GM18907 (cell line): ENCODE data around the gene CFD.
"Not testable (repeated sequence)": the region's sequence is repeated elsewhere in the genome, so short reads cannot be mapped to it uniquely, and the experiment has no call there.

ENCODE experiments used
- ATAC-seq: cut with Tn5 transposase; IDR thresholded peaks from one replicate; pipeline ENCODE4 v1.9.1; 2021; ENCODE audit warnings: mild to moderate bottlenecking, moderate library complexity; ENCODE audit not compliant: unreplicated experiment

Gene CFD

DNA sequence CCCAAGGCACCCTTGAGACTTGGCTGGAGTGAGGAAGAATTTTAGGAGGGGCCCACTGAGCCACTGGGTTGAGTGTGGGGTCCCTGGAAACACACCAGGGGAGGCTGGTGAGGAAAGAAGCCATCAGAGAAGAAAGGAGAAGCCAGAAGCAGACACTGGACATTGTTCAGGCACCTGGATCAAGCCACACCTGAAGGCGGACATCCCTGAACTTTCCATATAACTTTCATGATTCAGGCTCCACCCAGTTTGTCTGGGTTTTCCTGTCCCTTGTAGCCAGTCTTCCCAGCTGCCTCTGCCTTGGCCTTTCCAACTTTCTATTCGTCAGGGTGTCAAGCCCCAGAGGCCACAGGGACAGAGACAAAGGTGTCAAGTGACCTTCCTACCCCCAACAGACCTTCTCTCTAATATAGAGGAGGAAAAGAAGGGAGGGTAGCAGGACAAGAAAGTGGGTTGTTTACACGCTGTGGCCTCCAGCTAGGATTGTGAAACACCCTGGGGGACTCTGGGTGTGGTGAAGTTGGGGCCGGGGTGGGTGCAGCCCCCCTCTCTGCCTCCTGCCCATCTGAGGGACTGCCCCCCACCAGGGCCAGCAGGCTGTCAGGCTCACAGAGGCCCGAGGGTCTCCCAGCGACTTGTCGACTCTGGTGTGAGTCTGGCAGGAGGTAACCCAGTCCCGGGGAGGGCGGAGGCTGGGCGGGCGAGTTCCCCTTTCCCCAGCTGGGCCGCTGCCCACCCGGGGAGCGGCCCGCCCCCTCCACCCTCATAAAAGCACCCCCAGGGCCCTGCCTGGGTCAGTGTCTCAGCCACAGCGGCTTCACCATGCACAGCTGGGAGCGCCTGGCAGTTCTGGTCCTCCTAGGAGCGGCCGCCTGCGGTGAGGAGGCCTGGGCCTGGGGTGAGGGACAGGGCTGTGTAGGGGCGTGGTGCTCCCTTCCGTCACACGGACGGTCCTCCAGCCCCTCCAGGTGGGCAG lies at the start of gene CFD:
TSS of gene CFD (plus strand) at position 797 of the 976 bp plus-strand sequence. CDS start at position 823, 26 bp downstream.
- no peak for ATAC-seq

DNA sequence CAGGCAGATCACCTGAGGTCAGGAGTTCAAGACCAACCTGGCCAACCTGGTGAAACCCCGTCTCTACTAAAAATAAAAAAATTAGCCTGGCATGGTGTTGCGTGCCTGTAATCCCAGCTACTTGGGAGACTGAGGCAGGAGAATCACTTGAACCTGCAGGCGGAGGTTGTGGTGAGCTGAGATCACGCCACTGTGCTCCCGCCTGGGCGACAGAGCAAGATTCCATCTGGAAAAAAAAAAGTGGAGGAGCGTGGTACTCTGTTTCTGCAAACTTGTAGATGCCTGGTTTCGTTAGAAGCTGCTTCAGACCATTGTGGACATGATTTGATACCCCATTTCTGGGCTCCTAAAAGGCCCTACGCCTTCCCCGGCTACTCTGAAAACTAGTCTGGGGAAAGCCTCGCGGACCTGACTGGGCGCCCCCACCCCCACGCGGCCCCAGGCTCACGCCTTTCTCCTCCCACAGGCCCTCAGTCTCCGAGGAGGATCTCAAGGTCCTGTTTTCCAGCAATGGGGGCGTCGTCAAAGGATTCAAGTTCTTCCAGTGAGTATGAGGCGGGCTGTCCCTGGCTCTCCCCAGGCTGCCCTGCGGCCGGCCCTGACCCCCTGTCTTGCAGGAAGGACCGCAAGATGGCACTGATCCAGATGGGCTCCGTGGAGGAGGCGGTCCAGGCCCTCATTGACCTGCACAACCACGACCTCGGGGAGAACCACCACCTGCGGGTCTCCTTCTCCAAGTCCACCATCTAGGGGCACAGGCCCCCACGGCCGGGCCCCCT lies 49.2 kb upstream of the CFD start:
- no peak for ATAC-seq

DNA sequence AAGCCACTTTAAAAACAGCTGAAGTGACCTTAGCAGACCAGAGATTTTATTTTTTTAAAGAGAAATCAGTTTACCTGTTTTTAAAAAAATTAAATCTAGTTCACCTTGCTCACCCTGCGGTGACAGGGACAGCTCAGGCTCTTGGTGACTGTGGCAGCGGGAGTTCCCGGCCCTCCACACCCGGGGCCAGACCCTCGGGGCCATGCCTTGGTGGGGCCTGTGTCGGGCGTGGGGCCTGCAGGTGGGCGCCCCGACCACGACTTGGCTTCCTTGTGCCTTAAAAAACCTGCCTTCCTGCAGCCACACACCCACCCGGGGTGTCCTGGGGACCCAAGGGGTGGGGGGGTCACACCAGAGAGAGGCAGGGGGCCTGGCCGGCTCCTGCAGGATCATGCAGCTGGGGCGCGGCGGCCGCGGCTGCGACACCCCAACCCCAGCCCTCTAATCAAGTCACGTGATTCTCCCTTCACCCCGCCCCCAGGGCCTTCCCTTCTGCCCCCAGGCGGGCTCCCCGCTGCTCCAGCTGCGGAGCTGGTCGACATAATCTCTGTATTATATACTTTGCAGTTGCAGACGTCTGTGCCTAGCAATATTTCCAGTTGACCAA lies 48.5 kb upstream of the CFD start:
- ATAC-seq: no peak

DNA sequence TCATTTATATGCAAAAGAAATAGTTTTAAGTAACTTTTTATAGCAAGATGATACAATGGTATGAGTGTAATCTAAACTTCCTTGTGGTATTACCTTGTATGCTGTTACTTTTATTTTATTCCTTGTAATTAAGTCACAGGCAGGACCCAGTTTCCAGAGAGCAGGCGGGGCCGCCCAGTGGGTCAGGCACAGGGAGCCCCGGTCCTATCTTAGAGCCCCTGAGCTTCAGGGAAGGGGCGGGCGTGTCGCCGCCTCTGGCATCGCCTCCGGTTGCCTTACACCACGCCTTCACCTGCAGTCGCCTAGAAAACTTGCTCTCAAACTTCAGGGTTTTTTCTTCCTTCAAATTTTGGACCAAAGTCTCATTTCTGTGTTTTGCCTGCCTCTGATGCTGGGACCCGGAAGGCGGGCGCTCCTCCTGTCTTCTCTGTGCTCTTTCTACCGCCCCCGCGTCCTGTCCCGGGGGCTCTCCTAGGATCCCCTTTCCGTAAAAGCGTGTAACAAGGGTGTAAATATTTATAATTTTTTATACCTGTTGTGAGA lies 47.9 kb upstream of the CFD start:
- ATAC-seq: no peak

DNA sequence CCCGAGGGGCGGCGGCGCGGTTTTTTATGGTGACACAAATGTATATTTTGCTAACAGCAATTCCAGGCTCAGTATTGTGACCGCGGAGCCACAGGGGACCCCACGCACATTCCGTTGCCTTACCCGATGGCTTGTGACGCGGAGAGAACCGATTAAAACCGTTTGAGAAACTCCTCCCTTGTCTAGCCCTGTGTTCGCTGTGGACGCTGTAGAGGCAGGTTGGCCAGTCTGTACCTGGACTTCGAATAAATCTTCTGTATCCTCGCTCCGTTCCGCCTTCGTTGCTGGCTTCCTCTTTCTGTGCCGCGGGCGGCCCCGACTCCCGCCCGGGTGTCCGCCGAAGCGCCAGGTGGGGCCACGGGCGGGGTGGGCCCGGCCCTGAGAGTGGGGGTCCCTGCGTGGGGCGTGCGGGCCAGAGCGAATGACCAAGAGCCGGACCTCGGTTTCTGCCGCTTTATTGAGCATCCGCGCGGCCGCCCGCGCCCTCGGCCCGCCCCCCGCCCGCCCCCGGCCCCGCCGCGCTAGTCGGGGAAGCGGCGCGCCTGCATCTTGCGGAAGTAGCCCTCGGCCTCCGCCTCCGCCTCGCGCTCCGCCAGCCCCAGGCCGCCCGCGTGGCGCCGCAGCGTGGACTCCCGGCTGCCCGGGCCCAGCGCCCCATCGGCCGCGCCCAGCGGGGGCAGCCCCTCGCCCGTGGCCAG lies 47.3 kb upstream of the CFD start:
- no peak for ATAC-seq

DNA sequence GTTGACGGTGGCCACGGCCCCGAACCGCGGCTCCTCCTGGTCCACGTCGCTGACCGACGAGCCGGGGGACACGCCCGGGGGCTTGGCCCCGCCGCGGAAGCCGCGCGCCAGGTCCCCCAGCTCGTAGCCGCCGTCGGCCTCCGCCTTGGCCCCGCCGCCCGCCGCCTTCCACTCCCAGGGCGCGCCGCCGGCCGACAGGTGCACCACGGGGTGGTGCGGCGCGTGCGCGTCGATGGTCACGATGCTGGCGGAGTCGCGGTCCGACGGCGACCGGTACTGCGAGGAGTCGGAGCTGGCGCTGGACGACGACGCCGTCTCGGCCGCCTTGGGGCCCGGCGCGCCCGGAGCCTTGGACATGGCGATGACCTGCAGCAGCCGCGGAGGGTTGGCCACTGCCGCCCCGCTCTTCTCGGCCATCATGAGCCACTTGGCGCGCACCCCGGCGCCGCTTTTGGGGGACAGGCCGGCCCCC lies 46.7 kb upstream of the CFD start:
- no peak for ATAC-seq

DNA sequence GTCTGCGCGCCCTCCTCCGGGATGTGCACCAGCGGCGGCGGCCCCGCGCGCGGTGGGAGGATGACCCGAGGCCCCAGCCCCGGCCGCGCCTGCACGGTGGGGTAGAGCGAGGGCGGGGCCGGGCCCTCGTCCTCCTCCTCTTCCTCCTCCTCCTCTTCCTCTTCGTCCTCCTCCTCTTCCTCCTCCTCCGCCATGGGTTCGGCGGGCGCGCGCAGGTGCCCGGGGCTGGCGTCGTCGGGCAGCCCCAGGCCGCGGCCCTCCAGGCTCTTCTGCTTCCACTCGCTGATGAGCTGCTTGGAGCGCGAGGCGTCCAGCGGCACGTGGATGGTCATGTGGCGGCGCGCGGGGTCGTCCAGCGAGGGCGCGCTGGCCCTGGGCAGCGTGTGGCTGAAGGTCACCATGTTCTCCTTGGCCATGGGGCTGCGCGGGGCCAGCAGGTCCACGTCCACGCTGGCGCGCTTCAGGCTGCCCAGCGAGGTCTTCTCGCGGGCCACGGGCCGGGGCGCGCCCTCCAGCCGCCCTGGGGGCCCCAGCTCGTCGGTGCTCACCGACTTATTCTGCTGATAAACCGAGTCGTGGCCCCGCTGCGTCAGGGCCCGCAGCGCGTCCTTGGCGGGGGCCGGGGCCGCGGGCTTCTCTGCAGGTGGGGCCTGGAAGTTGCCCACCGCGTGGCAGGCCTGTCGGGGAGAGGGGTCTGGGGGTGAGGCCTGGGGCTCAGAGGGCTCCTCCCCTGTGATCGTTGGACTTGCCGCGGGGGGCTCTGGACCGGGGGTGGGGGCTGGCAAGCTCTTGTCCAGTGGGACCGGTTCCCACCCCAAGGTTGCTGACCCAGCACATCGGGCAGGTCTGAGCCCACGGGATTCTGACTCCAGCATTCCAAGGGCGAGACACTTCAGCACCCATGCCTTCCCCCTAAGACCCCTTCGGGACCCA lies 46.0 kb upstream of the CFD start:
- ATAC-seq: no peak

DNA sequence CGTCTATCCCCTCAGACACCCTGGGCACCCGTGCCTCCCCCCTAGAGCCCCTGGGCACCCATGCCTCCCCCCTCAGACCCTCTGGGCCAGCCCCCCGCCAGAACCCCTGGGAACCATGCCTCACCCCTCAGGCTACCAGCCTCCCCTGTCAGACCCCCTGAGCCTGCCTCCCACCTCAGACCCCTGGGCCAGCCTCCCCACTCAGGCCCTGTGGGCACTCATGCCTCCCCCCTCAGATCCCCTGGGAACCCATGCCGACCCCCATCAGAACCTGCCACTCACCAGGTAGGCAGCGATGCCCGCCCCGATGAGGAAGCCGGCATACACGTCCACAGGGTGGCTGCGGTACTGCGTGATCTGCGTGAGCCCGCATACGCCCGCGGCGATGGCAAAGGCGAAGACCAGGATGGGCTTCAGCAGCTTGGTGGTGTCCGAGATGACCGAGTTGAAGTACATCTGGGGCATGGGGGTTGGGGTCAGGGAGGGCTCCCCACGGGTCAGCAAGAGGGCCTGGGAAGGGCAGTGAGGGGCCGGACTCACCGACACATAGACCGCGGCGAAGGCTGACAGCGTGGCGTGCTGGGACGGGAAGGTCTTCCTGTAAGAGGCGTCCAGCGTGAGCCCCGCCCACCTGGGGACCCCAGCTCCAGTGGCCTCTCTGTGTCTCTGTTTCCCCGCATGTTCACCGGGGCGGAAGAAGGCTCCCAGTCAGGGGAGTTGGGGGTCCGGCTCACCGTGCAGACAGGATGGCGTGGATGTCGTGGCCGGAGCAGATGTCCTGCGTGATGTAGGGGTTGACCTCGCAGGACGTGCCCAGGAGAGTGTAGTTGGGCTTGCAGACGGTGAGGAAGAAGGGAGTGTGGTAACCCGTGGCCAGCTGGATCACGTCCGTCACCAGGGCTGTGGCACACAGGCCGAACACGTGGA lies 45.0 kb upstream of the CFD start:
- ATAC-seq: no peak

DNA sequence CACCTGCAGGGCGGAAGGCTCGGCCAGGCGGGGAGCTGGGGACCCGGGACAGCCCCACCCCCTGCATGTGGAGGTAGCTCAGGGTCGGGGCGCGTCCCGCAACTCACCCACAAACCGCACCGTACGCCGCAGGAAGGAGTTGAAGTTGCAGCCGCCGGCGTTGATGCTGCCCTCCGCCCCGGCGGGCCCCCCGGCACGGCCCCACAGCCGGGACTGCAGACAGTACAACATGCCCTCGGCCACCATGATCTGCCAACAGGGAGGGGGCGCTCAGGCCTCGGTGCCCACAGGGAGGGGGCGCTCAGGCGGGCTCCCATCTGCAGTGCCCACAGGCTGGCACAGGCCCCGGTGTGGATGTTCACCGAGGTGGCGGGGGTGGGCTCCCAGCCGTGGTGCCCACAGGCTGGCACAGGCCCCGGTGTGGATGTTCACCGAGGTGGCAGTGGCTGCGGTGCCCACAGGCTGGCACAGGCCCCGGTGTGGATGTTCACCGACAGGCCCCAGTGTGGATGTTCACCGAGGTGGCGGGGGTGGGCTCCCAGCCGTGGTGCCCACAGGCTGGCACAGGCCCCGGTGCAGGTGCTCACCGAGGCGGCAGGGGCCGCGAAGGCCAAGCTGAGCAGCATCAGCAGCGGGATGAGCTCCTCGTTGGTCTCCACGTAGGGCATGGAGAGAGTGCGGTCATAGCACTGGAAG lies 44.2 kb upstream of the CFD start:
- ATAC-seq: no peak

DNA sequence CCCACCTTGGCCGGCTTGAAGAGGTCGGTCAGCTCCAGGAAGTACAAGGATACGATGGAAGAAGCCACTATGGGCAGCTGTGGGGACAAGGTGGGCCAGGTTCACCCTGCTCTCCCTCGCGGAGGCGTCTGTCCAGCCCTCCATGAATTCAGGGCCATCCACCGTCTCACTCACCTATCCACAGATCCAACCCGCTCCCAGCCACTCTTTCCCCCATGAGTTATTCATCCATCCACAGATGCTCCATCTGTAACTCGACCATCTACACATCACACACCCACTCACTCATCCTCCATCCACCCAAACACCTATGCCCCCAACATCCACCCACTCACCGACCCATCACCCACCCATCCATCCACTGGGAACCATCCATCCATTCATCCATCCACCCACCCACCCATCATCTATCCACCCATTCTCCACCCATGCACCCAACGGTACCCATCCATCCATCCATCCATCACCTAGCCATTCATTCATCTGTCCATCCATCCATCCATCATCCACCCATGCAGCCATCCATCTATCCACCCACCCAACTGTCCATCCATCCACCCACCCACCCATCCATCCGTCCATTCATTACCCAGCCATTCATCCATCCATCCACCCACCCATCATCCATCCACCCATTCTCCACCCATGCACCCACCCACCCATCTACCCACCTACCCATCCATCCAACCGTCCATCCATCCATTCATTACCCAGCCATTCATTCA lies 43.5 kb upstream of the CFD start:
- no peak for ATAC-seq

DNA sequence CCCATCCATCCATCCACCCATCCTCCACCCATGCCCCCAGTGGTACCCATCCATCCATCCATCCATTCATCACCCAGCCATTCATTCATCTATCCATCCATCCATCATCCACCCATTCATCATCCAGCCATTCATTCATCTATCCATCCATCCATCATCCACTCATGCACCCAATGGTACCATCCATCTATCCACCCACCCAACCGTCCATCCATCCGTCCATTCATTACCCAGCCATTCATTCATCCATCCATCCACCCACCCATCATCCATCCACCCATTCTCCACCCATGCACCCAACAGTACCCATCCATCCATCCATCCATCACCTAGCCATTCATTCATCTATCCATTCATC lies 43.0 kb upstream of the CFD start:
- ATAC-seq: no peak

DNA sequence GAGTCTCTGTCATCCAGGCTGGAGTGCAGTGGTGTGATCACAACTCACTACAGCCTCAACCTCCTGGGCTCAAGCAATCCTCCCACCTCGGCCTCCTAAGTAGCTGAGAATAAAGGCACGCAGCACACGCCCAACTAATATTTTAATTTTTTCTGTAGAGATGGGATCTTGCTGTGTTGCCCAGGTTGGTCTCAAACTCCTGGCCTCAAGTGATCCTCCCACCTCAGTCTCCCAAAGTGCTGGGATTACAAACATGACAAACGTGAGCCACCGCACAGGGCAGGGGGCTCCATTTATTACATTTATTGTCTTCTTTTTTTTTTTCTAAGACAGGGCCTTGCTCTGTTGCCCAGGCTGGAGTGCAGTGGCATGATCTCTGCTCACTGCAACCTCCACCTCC lies 39.3 kb upstream of the CFD start:
- not testable (repeated sequence) for ATAC-seq

DNA sequence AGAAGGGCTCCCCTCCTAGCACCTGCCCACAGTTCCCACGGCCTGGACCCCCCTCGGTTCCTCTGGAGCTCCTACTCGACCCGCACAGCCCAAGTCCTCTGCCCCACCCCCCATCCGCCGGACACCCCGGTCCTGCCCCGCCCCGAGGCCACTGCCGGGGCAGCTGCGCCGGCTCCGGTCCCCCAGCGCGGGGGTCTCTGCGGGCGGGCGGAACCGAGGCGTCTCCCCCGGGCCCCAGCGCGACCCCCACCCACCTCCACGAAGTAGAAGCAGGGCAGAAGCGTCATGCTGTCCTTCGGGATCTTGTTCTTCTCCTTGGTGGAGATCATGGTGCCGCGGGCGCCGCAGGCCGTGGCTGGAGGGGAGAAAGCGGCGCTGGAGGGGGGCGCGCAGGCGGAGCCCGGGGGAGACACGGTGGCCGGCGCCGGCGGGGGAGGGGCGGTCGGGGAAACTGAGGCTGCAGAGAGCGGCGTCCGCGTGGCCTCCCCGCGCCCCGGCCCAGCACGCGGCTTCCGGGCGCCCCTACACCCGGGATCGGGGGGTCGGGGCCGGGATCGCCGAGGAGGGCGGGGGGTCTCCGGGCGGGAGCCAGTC lies 38.1 kb upstream of the CFD start:
- ATAC-seq: no peak

DNA sequence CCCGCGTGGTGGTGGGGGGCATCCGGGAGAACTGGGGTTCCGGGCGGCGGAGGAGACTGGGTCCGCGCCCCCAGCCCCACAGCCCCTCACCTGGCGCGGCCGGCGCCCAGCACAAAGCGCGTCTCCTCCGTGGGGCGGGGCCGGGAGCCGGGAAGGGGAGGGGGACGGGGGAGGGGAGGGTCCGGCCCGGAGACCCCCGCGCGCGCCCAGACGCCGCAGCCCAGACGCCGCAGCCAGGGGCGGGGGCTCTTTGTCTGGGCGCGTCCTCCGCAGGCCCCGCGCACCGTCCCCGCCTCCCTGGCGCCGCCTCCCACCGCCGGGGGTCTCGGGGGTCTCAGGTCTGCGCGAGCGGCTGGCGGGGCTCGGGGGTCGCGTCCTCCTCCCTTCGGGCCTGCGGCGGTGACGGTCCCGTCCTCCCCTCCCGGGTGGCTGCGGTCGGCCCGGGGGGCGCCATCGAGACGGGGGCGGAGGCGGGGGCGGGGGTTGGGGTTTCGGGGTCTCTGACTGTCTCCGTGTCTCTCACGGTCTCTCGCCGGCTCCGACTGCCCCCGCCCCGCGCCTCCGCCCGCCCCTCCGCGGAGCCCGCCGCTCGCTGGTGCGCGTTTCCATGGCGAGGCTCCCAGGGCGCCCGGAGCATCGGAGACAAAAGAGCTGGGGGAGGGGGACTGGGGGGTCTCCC lies 37.5 kb upstream of the CFD start, which contains the start of gene PLPPR3:
TSS of gene PLPPR3 (minus strand) at position 131 of the 679 bp plus-strand sequence. CDS start 396 bp downstream, outside the sequence.
- no peak for ATAC-seq

DNA sequence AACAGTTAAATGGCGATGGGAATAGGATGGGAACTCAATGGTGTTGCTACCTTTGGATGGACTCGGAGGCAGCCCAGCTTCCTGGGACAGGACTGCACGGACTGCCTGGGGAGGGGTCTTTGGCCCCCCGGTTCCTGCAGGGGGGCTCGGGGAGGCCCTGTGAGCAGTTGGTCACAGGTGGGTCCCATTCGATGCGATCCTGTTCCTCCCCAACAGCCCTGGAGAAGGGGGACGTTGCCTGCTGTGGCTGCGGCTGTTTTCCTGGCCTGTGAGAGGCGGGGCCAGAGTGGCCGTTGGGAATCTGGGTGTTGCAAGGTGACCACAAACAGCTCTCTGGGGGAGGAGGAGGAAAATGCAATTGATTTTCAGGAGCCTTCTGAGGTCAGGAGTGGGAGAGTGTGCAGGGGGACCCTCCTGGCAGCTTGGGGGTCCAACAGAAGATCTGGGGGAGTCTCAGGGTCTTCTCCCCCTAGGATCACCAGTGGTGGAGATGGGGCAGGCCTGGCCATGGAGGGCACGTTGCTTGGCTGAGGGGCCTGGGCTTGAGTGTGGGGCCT lies 35.8 kb upstream of the CFD start:
- ATAC-seq: no peak

DNA sequence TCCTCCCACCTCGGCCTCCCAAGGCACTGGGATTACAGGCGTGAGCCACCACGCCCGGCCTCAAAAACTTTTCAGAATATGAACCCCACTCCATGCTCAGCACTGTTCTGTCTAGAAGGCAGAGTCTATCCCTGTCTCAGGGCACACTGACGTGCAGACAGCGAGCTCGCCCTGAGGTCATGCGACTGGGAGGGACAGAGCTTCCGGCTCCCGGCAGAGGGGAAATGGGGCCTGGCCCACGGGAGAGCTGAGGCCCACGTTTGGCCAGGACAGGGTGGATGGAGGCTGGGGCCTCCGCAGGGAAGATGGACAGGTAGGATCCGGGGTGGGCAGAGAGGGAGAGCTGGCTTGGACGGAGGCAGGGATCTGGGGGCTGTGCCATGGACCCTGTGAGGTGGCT lies 34.6 kb upstream of the CFD start:
- no peak for ATAC-seq
